Sigmoid colon (tissue), 7 donors: Measurements from ENCODE around the gene AGTRAP. TPM values are rescaled to one million over a fixed set of nuclear protein-coding genes. Genes with fewer than 3 reads are reported as not detected.

Experiments used
- DNase-seq: peaks from one replicate; pipeline ENCODE4 v3.0.0-alpha.2; 2019
- H3K27ac ChIP-seq, 4 donors: fragments of 200-600 bp; sonication (generic); one replicate each; pipeline ENCODE4 v1.5.1; 2016 to 2019; ENCODE audit warnings: mild to moderate bottlenecking in 1 of 4
- H3K27me3 ChIP-seq, 3 donors: fragments of 200-600 bp; sonication (generic); one replicate each; pipeline ENCODE4 v1.5.1; 2019; ENCODE audit warnings: mild to moderate bottlenecking in 1 of 3
- H3K36me3 ChIP-seq, 4 donors: fragments of 200-600 bp; sonication (generic); one replicate each; pipeline ENCODE4 v1.5.1; 2016 to 2019
- H3K4me1 ChIP-seq, 4 donors: fragments of 200-600 bp; sonication (generic); one replicate each; pipeline ENCODE4 v1.5.1; 2017 to 2019
- H3K4me3 ChIP-seq, 4 donors: fragments of 200-600 bp; sonication (generic); one replicate each; pipeline ENCODE4 v1.5.1; 2017 to 2019; ENCODE audit warnings: mild to moderate bottlenecking in 2 of 4, moderate library complexity in 1 of 4
- H3K9me3 ChIP-seq, 4 donors: fragments of 200-600 bp in 3 of 4; sonication (generic) in 3 of 4; one replicate each; pipeline versions ENCODE4 v1.5.1 to v1.6.1; 2013 to 2019
- CTCF ChIP-seq, 4 experiments: fragments of 450-650 bp in 3 of 4; fragments of 200-600 bp in 1 of 4; IDR thresholded peaks; one replicate each; pipeline ENCODE4 v1.5.1; 2016 to 2019; ENCODE audit warnings: antibody characterized with exemption in 4 of 4, mild to moderate bottlenecking in 3 of 4, moderate library complexity in 2 of 4
- EP300 ChIP-seq, 4 donors: sonication (generic); formaldehyde crosslinking; IDR thresholded peaks; one replicate each; pipeline ENCODE4 v1.6.1; 2017; ENCODE audit warnings: antibody characterized with exemption in 4 of 4
- POLR2A ChIP-seq, 2 donors: fragments of 450-650 bp; IDR thresholded peaks; one replicate each; pipeline ENCODE4 v1.6.1; 2016; ENCODE audit warnings: antibody characterized with exemption in 2 of 2, mild to moderate bottlenecking in 2 of 2, moderate library complexity in 2 of 2
- POLR2AphosphoS5 ChIP-seq, 4 donors: sonication (generic); formaldehyde crosslinking; IDR thresholded peaks; one replicate each; pipeline ENCODE4 v1.6.1; 2017; ENCODE audit warnings: antibody characterized with exemption in 4 of 4
- WGBS, 2 donors: extraction: QIAGEN DNeasy Blood & Tissue Kit; methylation state at CpG; one replicate each; pipeline ENCODE4 v1.1.7; 2013; 5-methylcytosine and 5-hydroxymethylcytosine counted together
- intact Hi-C: fragments of 100-400 bp; cut with DNase I; formaldehyde crosslinking; loops from one replicate; pipeline ENCODE4 v1.15.1; 2023
- polyA plus RNA-seq, 3 donors: library from polyadenylated mRNA; stranded (reverse); fragments of 200-250 nt; gene quantifications; one replicate each; pipeline ENCODE4 v1.2.3, GENCODE V29; 2013
- total RNA-seq, 4 donors: library from RNA; depleted of rRNA; stranded (reverse); fragments of >200 nt; gene quantifications; one replicate each; pipeline ENCODE4 v1.1.0, GENCODE V29; 2016
- donor health status: healthy with polysubstance abuse.
- donor health status: Bipolar disorder and iron deficiency.
- donor health status: healthy.

Gene AGTRAP
- total and polyA plus RNA-seq, 7 donors, result 6.7 to 58.3 (median 27.7) TPM

GRCh38 chr1:11728126-11728806 is 7.7 kb upstream of the AGTRAP start:
- Histone ChIP-seq H3K4me1 (peaks cover 0 to 34% (median 22%) of the 10 kb centered on the region in 4 donors), H3K9me3 (no peaks in the 10 kb centered on the region), H3K27me3 (no peaks in the 10 kb centered on the region), H3K36me3 (no peaks in the 10 kb centered on the region), H3K4me3 (no peak overlapping the region), H3K27ac (no peak overlapping the region)
- 96 to 97% methylated on average over 4 of the region's 4 CpGs for WGBS, 2 donors
- no peak for DNase-seq
- TF ChIP-seq POLR2A (IDR thresholded peaks at IDR 0.05) (no peak), CTCF (IDR thresholded peaks at IDR 0.05) (no peak), EP300 (IDR thresholded peaks at IDR 0.05) (no peak), POLR2AphosphoS5 (IDR thresholded peaks at IDR 0.05) (no peak)
- intact Hi-C loops, result no loop called here

GRCh38 chr1:11729155-11729497 is 6.8 kb upstream of the AGTRAP start:
- Histone ChIP-seq H3K27ac (no peak overlapping the region), H3K4me1 (peaks cover 0 to 34% (median 22%) of the 10 kb centered on the region in 4 donors), H3K36me3 (no peaks in the 10 kb centered on the region), H3K9me3 (no peaks in the 10 kb centered on the region), H3K4me3 (no peak overlapping the region), H3K27me3 (no peaks in the 10 kb centered on the region)
- no peak for TF ChIP-seq POLR2AphosphoS5 (IDR thresholded peaks at IDR 0.05)
- no peak for TF ChIP-seq CTCF (IDR thresholded peaks at IDR 0.05)
- no peak for TF ChIP-seq EP300 (IDR thresholded peaks at IDR 0.05)
- TF ChIP-seq POLR2A (IDR thresholded peaks at IDR 0.05), result no peak
- WGBS, 2 donors, result 93 to 95% methylated on average over 11 of the region's 11 CpGs
- intact Hi-C loops, result no loop called here
- DNase-seq, result no peak

GRCh38 chr1:11729498-11730428 is 6.2 kb upstream of the AGTRAP start:
- TF ChIP-seq POLR2A (IDR thresholded peaks at IDR 0.05) (no peak), CTCF (IDR thresholded peaks at IDR 0.05) (no peak), EP300 (IDR thresholded peaks at IDR 0.05) (no peak), POLR2AphosphoS5 (IDR thresholded peaks at IDR 0.05) (no peak)
- Histone ChIP-seq H3K27me3 (no peaks in the 10 kb centered on the region), H3K4me1 (peaks cover 0 to 34% (median 22%) of the 10 kb centered on the region in 4 donors), H3K4me3 (no peak overlapping the region), H3K36me3 (no peaks in the 10 kb centered on the region), H3K27ac (no peak overlapping the region), H3K9me3 (no peaks in the 10 kb centered on the region)
- no peak for DNase-seq
- WGBS, 2 donors, result 60 to 78% methylated on average over 26 of the region's 26 CpGs
- intact Hi-C loops, result loop anchor here (10.0 kb wide), 1 partner anchor 455 kb away; the partner anchor contains the start of gene UBIAD1

GRCh38 chr1:11730429-11730891 is 5.5 kb upstream of the AGTRAP start:
- Histone ChIP-seq H3K9me3 (no peaks in the 10 kb centered on the region), H3K4me3 (no peak overlapping the region), H3K36me3 (no peaks in the 10 kb centered on the region), H3K27me3 (no peaks in the 10 kb centered on the region), H3K4me1 (peaks cover 0 to 36% (median 24%) of the 10 kb centered on the region in 4 donors), H3K27ac (peak overlapping the region; percentile 84 to 85 (median 84))
- WGBS, 2 donors, result 20 to 29% methylated on average over 5 of the region's 5 CpGs
- intact Hi-C loops, result loop anchor here (10.0 kb wide), 1 partner anchor 456 kb away; the partner anchor contains the start of gene UBIAD1
- TF ChIP-seq EP300 (IDR thresholded peaks at IDR 0.05), result no peak
- TF ChIP-seq POLR2AphosphoS5 (IDR thresholded peaks at IDR 0.05), result peak in 1 of 4 donors; percentile 32
- no peak for TF ChIP-seq POLR2A (IDR thresholded peaks at IDR 0.05)
- DNase-seq, result no peak
